ENCODE data around the gene STT3B. TPM values are rescaled to one million over a fixed set of nuclear protein-coding genes. Genes with fewer than 3 reads are reported as not detected.

STT3B gene
- total and polyA plus RNA-seq, 2 experiments from 2014 or later = 105 to 106 TPM

- no peaks in the 10 kb centered on the region for H3K36me3 ChIP-seq
- no peaks in the 10 kb centered on the region for H3K27me3 ChIP-seq
- H3K27ac ChIP-seq = no peak overlapping the region
- no peak for TF ChIP-seq CTCF (IDR thresholded peaks at IDR 0.05; ENCODE audit: low read depth, low read length)
- DNase-seq (ENCODE audit: low read depth in 1 of 2, low spot score in 1 of 2) = no peak
- H3K4me1 ChIP-seq (ENCODE audit: low read depth) = peaks cover 24% of the 10 kb centered on the region
- no peaks in the 10 kb centered on the region for H3K9me3 ChIP-seq (ENCODE audit: low read depth)
- H3K4me3 ChIP-seq = no peak overlapping the region
Observed at GRCh38 chr3:31676556-31676955, 143.8 kb downstream of the STT3B start.

- peak in 1 of 2 donors; percentile 80 for DNase-seq (ENCODE audit: low read depth in 1 of 2, low spot score in 1 of 2)
- Histone ChIP-seq H3K9me3 (ENCODE audit: low read depth) (no peaks in the 10 kb centered on the region), H3K27ac (peak overlapping the region; percentile 76), H3K4me3 (no peak overlapping the region), H3K27me3 (no peaks in the 10 kb centered on the region), H3K36me3 (no peaks in the 10 kb centered on the region), H3K4me1 (ENCODE audit: low read depth) (peaks cover 24% of the 10 kb centered on the region)
- TF ChIP-seq CTCF (IDR thresholded peaks at IDR 0.05; ENCODE audit: low read depth, low read length) = no peak
Observed at GRCh38 chr3:31680072-31680870, 147.5 kb downstream of the STT3B start.

Data from cardiac muscle cell (in vitro differentiated cells and primary cell).